C4-2B (cell line): ENCODE measurements around the gene SCN2A.

Source experiments
- ZFX ChIP-seq: fragments of 450-650 bp; IDR thresholded peaks from 2 replicates; pipeline ENCODE4 v1.6.1; 2017
- TF ChIP-seq, protein P1 (sequence below): fragments of 450-650 bp; conservative IDR thresholded peaks from 2 replicates; pipeline ENCODE4 v1.5.1; 2017; ENCODE audit warnings: mild to moderate bottlenecking

DNA sequence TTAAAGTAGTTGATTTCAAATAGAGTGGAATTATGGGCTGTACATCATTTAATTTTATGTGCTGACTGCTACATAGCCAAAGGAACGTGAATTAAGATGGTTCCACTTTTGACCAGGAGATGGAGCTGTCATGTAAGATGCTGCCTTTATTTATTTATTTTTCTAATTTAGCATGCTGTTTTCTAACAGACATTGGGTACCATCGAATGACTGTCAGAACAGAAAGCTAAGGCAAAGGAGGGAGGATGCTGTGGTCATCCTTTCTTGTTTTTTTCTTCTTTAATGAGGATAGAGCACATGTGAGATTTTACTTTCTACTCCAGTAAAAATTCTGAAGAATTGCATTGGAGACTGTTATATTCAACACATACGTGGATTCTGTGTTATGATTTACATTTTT, at the start of gene SCN2A:
- TF ChIP-seq, protein P1, sequence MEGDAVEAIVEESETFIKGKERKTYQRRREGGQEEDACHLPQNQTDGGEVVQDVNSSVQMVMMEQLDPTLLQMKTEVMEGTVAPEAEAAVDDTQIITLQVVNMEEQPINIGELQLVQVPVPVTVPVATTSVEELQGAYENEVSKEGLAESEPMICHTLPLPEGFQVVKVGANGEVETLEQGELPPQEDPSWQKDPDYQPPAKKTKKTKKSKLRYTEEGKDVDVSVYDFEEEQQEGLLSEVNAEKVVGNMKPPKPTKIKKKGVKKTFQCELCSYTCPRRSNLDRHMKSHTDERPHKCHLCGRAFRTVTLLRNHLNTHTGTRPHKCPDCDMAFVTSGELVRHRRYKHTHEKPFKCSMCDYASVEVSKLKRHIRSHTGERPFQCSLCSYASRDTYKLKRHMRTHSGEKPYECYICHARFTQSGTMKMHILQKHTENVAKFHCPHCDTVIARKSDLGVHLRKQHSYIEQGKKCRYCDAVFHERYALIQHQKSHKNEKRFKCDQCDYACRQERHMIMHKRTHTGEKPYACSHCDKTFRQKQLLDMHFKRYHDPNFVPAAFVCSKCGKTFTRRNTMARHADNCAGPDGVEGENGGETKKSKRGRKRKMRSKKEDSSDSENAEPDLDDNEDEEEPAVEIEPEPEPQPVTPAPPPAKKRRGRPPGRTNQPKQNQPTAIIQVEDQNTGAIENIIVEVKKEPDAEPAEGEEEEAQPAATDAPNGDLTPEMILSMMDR, result peak; percentile 83
- TF ChIP-seq ZFX, result no peak
